HG03103 (cell line): ENCODE results near the gene FOXN3.

Experiments
- ATAC-seq: cut with Tn5 transposase; IDR thresholded peaks from one replicate; pipeline ENCODE4 v1.9.1; 2021; ENCODE audit warnings: low read depth; ENCODE audit not compliant: unreplicated experiment

Gene FOXN3

DNA sequence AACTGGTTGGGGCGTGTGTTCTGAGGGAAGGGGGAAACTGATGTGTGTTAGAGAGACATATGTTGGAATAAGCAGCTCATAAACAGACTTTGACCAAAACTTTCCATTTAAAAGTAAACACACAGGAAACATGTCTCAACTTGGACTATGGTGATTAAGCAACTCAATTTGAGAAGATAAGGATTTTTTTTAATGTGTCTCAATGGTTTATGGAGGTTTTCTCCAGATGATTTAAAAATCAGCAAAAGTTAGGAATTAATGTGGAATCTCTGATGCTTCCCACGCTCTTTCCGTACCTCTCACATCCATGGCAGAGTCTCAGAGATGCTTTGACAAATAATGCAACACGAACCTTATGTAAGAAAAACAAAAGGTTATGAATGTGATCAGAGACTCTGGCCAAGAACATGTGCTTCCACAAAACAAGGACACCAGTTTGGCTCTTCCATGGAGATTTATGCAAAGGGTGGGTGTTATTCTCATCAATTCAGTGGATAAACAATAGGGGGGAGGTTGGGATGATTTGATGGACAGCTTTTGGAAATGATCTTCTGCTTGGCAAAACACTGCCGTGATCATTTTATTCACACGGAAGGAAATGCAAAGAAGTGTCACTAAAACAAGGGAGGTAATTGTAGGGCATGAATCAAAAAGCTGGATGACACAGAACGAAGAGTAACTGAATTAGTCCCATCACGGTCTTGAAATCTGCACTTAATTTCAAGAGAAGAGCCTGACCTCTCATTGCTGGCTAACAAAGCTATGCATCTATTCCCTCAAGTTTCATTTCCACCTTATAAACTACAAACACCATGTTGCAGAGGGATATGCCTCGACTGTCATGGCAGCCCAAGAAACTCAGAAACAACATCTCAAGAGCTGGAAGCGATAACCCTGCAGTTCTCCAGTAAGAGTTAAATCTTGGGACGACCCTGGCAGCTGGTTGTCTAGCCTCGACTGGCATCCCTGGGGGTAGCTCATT, 76.5 kb downstream of the FOXN3 start:
- no peak for ATAC-seq

DNA sequence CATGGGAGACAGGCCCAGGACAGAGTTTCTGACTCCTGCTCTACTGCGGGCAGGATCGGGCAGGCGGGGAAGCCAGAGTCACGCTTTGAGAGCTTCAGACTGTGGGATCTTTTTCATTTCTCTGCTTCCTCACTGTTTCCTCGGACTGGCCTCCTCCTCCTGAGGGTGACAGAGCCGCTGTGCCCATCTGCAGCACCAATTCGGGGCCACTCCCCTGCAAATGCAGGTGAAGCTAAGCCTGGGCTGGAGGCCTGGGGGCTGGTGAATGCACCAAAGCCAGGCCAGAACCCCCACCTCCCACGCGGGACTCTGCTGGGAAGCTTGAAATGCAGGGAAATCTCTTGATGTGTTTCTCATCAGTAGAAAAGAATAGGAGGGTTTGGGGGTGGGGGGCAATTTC, 77.5 kb downstream of the FOXN3 start:
- no peak for ATAC-seq

DNA sequence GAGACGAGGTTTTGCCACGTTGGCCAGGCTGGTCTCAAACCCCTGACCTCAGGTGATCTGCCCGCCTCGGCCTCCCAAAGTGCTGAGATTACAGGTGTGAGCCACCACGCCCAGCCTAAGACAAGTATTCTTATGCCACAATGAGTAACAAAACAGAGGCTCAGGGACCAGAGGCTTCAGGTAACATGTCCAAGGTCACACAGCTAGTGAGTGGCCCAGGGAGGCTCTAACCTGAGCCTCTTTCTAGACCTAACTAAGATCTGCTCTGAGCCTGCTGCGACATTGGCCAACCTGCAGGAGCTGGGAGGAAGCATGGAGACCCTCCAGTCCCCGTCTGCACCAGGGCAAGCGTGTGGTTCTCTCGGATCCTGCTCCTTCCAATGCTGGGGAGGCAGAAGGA, 77.9 kb downstream of the FOXN3 start:
- ATAC-seq: no peak

DNA sequence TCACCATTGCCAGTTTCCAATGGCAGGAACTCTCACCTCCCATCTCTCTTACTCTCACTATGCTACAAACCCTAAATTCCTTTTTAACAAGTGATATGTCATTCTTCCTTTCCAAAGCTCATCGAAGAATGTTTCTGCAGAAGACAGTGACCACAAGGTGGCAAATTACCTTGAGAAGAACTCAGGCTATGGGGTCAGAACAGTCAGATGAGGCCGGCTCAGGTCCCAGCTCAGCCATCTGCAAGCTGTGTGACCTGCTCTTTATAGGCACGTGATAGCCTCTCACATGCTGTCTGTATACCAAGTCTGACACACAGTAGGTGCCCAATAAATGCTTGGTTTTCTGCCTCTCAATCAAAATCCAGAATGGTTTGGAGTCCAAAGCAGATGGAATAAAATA, 80.7 kb downstream of the FOXN3 start:
- ATAC-seq: no peak

DNA sequence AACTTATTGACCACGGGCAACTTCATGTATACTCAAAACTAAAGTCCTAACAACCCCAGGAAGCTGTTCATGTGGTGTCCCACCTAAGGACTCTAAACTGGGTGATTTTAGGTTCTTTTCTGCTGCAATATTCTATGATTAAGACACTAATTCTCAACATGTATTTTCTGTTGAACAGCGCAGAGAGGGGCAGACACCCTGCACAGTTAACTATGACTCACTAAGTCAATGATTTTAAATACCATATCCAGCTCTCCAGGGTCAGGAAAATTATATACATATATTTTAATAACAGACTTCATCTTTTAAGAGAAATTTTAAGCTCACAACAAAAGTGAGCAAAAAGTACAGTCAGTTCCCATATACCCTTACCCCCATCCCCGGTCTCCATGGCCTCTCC, 85.0 kb downstream of the FOXN3 start:
- ATAC-seq: no peak

DNA sequence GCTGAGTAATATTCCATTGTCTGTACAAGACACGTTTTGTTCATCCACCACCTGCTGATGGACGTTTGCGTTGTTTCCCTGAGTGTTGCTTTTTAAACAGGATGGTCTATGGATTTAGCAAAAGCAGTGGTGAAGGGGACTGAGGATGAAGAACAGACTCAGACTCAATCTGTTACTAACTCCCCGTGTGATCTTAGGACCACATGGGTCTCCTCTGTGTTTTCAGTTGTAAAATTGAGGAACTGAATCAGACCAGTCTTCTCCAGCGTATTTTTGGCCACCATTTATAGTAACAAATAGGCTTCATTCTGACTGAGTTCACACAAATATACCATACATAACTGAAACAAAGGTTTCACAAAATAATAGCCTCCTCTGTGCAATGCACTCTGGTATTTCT, 85.6 kb downstream of the FOXN3 start:
- peak; percentile 89 for ATAC-seq

DNA sequence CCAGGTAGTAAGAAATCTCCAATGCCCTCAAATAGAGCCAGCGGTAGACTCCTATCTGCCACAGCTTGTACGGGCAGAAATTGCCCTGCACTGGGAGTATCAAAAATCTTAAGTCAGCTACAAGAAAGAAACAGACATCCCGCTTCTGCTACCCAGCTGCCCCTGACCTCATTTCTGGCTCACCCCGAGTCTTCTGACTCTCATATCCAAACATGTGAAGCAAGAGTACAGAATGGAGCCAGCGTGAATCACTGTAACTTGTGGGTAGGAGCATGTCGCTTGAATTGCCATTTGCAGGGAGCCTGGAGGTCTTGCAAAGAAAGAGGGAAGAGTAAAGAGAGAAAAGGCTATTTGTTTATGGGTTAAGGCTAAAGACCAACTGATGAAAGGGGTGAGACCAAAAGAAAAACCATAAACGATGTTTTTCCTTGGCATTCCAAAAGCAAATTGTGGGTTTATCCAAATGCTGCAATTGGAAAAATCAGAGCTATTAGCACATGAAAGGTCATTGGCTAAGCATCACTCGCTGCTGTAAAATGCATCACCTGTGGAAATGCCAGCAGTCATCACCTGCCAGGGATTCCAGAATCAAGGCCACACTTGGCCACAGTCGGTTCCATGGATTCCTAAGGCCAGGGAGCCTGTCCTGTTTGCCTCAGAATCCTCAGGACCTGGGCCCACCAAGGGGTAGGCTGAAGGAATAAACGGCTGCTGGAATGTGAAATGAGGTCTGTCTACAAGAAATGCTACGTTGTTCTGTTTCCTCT, 86.6 kb downstream of the FOXN3 start:
- no peak for ATAC-seq

DNA sequence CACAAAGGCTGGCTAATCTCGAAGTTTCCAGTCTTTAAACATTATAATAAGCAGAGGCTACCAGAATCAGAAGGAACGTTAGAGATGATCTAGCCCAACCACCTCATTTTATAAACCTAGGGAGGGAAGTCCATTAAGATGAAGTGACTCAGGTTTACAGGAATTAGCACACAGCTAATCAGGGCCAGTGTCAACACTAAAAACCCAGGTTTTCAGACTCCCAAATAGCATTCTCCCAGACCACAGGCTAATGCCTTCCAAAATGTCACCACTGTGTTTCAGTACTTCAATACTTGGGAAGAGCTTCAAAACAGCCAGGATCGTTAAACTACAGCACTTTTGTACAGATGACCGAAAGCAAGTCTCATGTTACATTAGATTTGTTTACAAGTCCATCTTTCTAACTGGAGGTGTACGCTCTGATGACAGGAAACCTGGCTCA, 89.2 kb downstream of the FOXN3 start:
- ATAC-seq: no peak

DNA sequence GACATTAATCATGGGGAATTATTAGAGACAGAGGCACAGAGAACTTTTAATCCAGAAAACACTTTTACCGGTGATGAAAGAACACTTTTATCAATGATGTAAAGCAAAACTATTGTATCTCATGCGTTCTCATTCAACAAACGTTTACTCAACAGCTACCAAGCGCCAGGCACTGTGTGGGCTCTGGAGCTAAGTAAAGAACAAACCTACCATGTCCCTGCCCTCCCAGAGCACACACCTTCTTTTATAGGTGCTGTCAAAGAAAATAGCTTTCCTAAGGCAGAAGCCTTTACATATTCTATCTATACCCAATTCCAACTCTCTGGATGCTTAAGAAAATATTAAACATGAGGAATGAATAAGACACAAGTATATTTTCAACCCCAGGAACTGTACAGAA, 91.1 kb downstream of the FOXN3 start:
- ATAC-seq: no peak

DNA sequence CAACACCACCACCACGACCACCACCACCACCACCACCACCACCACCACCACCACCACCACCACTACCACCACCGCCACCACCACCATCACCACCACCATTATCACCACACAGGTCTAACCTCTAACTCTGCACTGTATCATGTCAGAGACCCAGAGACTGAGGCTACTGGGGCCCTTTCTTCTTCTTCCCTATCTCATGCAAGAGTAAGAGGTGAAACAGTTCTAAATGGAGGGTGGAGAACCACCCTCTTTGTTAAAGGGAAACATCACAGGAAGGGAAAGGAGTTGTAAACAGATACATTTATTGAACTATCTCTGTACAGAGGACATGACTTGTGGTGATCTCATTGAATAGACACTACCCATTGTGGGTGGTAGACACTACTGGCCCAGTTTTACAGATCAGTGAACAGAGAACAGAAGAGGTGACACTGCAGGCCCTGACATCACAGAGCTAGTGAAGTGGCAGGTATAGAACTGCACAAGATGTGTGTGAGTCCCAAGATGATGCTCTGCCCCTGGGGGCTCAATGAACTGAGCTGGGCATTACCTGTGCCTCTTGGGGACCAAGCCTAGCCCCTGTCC, 91.6 kb downstream of the FOXN3 start:
- ATAC-seq: no peak

DNA sequence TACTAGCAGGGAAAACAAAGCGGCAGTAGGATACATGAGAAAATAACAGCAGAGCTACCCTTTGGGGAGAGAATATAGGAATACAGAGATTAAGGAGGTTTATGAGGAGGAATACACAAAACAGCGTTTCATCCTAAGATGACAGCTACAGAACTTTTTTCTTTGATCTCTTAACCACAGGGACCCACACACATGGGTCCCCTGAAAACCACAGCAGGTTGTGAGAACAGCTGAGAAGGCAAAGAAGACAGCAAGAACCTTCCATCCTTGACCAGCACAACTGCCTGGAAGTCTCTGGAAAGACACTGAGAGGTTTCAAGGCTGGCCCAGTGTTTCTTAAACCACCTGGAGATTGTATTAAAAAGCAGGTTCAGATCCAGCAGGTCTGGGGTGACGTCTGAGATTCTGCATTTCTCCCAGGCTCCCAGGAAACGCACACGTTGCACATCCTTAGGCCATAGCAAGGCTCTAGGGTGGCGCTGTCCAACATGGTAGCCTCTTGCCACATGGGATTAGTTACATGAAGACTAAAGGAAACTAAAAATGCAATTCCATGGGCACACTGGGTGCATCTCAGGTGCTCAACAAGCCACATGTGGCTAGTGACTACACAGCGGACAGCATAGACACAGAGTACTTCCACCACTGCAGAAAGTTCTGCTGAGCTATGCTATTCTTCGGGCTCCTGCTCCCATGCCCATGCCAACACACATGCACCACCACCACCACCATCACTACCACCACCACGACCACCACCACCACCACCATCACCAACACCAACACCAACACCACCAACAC, 92.3 kb downstream of the FOXN3 start:
- no peak for ATAC-seq

DNA sequence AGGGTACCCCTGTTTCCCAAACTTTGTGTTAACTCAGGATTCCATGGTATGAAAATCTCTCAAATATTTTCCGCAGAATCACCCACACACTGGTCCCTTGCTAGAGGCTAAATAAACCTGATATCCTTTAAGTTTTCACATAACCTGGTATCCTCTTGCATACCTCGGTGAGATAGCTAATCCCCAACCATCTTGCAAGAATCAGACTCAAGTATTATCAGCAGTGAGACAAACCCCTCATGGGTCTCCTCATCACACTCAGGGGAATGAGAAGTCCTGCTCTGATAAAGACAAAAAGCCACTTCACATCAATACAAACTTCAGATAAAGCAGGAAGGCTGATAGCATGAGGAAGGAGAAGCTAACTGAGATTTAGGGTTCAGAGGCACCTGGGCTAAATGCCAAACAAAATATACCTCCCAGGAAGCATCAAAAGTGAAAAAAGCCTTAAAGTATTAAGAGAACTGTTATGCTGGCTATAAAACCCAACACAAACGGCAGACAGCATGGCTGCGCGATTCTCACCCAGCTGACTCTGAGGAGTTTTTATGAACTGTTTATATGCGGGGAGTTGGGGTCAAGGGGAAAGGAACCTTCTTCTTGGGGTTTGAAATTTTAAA, 96.5 kb downstream of the FOXN3 start:
- no peak for ATAC-seq

DNA sequence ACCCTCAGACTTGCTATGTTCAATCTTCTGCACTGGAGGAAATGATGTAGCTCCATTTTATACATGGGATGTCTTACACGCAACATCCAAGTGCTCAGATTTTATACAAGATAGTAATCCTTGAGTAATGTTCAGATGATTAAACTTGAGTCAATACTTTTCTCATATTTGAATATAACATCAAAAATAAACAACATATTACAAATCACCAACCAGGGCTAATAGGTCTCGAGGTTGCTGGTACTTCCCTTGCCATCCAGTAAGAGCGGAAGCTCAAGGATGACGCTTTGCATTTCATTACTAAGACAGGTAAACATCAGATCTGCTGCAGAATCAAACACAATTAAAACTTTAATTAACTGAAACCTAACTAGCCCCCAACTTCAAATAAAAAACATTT, 97.3 kb downstream of the FOXN3 start:
- ATAC-seq: no peak

DNA sequence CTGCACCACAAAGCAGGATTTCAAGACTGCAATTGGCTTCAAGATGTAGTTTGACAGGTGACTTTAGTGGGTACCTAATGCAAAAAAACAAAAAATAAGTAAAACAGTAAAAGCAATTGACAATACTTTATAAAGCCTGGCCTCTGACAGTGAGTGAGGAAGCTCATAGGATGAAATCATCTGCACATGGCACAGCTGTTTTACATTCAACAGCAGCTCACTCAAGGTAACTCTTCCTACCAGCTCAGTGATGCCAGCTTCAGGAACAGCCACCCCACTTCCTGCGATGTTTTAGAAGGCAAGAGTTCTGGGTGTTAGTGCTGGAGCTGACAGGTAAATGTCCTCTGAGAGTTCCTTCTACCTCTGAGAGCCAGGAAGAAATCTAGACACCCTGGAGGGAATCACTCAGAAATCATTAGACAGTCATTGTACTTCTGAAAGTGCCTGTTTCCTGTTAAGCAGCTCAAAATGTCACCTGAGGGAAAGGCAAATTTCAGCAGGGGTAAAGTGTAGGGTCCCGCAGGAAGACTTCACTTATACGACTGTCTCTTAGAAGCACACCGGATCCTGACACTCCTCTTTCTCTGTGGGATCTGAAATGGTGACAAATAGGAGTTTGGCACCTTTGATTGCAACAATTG, 99.9 kb downstream of the FOXN3 start:
- ATAC-seq: peak; percentile 84

DNA sequence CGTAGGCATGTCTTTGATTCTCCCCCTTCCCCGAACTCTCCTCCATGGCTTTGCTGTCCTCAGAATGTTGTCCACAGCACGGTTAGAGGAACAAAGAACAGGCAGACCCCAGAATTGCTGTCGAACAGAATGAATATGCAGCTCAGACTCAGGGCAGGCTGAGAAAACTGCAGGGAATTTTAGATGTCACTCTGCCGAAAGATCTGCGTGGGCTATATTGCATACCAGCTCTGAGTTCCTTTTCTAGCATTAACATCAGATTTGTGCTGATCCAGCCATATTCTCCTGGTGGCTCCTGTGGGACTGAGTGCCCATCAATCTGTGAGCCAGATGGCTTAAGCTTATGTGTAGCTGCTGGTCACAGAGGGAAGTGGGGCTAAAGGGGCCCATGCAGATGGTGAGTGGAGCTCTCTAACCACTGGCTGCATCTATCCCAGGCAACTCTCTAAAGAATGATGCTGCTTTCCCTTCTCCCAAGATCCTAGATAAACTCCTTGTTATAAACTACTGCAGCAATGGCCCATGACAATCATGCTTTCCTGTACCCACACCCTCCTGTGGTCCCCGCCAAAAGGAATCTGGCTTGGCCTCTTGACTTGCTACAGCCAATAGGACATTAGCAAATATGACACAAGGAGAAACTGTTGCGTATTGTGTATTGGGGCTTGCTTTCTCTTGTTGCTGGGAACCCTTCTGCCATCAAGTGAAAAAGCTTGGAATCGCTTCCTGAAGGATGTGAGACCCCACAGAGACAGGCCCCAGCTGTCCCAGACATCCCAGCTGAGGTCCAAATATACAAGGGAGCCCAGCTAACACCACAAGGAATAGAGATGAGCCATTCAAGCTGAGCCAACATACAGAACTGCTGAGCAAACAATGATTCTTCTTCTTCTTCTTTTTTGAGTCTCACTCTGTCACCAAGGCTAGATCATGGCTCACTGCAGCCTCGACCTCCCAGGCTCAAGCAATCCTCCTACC, 101.3 kb downstream of the FOXN3 start:
- no peak for ATAC-seq

DNA sequence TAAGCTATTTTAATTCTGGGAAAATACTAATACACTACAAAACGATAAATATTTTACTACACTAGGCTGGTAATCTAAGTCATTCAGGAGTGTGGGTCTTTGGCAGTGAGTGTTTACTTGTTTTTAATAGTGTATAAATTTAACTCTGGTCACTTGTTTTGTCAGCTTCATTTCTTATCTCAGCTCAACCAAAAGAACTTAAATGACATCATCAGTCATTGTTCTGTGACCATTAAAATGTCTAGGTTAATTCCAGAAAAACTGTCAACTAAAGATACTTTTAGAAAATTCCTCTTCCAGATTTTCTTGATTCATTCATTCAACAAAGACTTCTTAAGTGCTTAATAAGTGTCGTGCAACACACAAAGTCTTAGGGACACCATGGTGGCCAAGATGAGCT, 102.8 kb downstream of the FOXN3 start:
- no peak for ATAC-seq

DNA sequence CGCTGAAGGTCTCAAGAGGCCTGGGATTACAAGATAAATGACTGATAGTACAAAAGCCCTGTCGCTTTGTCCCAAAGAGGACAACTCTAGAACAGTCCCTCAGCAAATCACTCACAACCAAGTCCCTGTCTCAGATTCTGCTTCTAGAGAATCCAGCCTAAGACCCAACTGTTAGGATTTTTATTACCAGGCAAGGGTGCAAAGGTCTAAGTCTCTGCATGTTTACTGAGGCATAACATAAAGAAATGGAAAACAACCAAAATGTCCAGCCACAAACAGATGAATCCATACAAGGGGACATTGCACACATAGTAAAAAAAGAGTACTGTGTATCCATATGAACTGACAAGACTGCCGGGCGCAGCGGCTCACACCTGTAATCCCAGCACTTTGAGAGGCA, 104.1 kb downstream of the FOXN3 start:
- ATAC-seq: no peak

DNA sequence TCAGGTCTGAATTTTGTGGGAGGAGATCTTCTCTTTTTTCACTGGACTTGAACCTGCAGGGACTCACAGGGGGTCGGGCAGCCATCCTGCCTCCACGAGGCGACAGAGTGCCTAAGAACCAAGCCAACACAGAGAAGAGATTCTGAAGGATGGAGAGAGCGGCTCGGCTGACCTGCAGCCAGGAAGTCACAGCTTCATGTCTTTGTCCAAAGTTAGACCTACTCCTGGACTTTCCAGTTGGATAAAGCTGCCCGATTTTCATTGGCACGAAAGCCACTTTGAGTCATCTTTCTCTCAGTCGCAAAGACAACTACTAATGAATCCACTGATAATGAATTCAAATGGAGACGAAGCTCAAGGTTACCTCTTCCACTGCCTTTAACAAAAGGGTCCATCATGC, 106.8 kb downstream of the FOXN3 start:
- no peak for ATAC-seq
